HG03571 (cell line): Measurements from ENCODE around the gene PEPD.

Experiments
- ATAC-seq: cut with Tn5 transposase; IDR thresholded peaks from one replicate; pipeline ENCODE4 v1.9.1; 2021; ENCODE audit not compliant: unreplicated experiment

The PEPD gene

GRCh38 chr19:33399081-33399744, 122.4 kb downstream of the PEPD start:
- ATAC-seq = no peak

DNA sequence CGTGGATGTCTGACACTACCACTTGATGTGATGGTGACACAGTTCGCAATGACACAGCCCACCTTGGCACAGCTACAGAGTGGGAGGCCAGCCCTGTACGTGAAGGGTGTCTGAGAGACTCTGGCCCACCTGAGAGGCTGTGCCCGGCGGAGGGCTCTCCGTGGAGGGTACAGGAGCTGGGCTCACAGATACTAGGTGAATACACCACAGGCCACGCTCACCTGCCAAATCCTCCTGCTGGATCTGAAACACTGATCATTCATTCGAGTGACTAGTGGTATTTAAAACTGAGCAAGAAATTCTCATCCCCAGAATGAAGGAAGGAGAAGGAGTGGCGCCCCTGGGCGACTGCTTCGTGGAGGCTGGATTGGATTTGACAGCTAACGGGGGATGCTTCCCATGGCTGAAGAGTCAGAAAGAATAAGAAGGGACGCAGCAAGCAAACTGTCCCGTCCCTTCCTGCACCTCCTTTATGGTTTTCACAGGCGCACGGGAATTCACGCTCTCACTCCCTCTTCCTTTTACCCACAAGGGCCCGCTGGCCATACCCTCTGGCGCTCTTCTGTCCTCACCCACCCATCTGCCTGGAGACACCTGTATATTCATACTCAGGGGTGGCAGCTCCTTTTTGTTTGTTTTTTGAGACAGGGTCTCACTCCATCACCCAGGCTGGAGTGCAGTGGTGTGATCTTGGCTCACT, 123.1 kb downstream of the PEPD start:
- no peak for ATAC-seq

GRCh38 chr19:33397536-33398360, 123.8 kb downstream of the PEPD start:
- ATAC-seq = no peak

DNA sequence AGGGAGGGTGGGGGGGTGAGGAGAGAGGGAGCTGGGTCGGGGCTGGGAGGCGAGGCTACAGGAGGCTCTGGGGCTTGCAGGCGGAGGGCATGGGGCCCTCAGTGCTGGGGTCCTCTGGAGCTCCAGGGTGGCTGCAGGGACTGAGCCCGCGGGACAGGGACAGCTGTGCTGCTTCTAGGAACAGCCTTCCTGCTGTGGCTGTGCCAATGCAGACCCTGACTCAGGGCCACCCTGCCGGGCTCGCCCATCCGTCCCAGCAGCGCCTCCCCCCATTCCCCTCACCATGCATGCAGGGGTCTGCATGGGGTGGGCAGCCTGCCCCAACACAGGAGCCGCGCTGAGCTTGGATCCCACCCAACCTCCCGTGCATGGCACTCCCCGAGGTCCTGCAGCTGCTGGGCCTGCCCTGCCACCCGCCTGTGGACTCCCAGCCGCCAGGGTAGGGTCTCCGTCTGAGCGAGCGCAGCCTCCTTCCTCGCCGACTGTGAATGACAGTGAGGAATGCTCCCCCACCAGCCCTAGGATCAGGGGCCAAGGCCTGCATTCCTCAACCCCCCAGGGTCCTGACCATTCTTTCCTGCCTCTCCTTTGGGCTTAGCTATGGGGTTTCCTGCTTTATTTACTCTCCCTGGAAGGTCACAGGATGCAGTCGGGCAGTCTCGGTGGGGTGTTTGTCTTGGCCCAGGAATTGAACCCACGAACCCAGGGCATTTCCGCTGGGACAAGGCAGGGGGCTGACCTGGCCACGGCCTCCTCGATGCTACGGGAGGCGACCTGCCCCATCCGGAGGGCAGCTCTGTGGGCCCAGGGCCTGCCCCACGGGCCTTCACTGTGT, 124.7 kb downstream of the PEPD start:
- no peak for ATAC-seq

DNA sequence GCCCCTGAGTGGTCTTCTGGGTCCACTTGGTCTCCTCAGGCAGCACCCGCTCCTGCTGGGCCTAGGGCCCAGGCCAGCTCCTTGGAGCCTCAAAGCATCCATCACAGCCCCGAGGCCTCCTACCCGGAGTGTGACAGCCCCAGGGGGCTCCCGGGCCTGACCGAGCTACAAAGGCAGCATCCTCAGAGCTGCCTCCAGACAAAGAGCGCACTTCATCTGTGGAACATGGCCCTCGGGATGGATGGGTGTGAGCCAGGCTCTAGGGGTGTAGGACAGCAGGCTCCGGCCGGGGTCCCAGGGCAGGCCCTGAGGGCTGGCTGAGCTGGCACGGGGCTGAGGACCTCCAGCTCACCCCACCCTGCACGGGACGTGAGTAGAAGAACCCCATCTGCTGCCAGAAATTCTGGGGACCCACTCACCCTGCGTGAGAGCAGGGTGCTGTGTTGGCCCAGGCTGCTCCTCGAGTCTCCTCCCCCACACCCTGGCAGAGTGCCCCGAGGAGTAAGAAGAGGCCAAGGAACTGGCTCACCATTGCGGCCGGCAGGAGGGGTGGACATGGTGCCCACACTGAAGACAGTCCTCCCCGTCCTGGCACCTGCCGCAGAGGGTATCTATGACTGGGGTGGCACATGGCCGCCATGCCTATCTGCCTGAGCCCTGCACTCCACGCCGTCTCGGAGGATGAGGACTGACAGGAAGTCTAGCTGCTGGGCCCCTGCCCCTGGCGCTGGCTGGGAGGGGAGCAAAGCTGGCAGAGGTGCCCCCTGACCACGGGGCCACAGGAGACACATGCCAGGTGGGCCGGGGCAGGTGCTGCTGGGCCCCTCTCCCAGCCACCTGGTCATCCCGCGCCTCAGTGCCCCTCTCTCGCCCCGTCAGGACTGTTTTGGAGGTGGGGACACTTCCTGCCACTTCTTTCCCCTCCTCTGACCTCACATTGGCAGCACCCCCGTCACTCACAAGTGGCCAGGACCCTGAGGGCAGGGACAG, 125.7 kb downstream of the PEPD start:
- ATAC-seq = no peak

GRCh38 chr19:33394723-33395560, 126.6 kb downstream of the PEPD start:
- no peak for ATAC-seq

GRCh38 chr19:33394006-33394722, 127.4 kb downstream of the PEPD start:
- ATAC-seq = no peak

DNA sequence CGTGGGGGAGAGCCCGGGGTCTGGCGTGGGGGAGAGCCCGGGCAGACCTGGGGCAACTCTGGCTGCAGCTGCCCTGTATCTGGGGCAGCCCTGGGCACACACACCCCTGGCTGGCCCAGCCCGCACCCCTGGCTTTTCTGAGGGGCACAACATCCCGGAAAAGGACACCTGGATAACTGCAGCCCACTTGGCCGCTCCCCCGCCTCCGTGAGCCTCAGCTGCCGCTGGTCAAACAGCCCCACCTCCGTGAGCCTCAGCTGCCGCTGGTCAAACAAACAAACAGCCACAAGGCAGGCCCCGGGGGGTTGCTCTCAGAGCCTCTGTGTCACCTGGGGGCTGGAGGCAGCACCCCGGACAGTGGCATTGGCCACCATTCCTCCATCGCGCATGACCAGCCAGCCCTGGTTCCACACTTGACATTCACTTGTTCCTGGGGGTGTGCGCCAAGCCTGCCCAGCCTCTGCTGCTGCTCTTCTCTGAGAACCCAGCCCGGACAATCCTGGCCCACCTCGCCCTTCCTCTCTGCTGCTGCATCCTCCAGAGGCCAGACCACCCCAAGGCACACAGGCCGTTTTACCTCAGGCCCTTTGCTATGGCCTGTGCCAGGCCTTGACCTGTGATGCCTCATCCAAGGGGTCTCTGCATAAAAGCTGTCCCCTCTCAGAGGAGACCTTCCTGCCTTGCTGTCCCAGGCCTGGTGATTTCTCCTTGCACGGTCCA, 128.1 kb downstream of the PEPD start:
- no peak for ATAC-seq

DNA sequence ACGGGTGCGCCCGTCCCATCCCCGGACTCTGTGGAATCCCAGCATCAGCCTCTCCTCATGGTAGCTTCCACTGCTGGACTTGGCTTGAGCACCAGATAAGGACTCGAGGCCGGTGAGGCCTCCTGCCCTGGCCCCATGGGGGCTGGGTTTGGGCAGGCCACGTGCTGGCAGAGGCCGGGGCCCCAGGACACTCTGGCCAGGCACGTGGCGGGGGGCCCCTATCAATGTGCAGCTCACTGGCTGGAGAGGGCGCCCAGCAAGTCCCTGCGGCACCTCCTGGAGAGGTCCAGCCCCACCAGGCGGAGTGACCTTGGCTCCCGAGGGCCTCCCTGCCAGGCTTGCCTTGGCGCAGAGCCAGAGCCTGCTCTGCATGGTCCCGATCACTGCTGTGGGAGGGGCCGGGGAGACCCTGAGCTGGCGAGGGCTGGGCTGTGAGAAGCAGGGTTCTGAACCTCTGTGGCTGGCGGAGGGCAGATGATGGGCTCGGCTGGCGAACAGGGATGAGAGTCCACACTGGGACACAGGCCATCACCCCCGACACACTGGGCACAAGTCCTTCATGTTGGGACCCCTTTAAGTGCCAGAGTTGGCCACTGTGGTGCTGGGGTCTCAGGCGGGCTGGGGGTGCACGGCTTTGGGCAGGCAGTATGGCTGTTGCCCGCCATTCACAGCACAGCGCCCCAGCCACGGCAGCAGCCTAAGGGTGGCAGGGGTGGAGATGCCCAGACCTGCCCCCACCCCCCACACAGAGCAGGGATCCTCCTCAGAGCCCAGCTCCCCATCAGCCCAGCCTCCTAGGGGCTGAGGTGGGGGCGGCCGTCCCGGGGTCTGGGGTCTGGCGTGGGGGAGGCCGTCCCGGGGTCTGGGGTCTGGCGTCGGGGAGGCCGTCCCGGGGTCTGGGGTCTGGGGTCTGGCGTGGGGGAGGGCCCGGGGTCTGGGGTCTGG, 129.0 kb downstream of the PEPD start:
- no peak for ATAC-seq

- ATAC-seq = no peak
Measured at GRCh38 chr19:33391631-33392249, 129.9 kb downstream of the PEPD start.

DNA sequence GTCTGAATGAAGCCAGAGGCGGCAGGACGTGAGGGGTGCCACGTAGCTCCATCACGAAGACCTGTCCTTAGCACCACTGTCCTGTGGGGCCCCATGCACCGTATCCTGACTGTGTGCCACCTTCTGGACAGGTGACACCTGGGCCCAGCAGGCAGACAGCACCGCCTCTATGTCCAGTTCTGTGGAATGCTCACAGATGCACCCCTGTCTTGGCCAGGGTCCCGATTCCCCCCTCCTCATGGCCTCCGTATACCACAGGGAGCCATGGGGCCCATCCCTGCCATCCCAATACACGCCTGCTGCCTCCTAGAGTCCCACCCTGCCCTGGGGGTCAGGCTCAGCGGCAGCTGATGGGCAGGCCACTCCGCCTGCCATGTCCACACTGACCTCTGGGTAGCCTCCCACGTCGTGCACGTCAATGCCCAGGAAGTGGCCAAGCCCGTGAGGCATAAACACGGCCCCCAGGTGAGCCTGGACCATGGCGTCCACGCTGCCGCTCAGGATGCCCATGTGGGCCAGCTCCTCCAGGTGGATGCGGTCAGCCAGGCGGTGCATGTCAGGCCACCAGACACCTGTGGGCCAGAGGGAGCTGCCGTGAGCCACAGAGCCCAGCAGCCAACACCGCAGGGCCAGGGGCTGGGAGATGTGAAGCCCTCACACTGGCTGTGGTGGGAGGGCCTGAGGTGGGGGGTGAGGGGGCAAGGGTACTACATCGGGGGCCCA, 130.5 kb downstream of the PEPD start:
- no peak for ATAC-seq

DNA sequence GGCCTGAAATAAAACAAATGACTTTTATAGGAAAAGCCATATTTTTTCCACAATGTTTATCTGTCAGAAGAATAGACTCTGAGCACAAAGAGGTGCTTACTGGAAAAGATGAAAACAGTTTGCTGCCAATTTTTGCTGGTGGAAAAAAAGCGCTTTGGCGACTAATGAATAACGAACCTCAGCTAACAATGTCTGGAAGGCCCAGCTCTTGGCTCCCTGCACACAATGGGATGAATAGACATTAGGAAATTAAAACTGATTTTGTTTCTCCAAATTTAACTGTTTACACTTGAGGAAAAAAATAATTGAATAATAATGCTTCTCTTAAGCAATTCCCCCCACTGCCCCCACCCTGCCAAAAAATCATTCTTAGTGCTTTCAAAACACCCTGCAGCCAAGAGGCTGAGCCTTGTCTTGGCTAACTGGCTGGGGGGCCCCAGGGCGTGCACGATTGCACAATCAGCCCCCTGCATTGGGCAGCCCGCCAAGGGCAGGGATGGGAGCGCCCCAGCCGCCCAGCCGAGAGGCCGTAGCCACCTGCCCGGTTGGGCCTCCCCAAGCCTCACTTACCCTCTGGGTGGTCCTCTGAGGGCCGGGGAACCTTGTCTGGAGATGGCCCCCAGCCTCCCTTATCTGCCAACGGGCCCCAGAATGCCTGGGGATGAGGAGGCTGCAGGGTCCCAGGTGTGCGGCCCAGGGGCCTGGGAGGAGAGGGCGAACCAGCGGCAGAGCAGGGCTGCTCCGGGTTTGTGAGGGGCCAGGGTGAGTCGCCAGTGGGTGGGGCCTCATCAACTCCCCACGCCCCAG, 131.3 kb downstream of the PEPD start:
- no peak for ATAC-seq

DNA sequence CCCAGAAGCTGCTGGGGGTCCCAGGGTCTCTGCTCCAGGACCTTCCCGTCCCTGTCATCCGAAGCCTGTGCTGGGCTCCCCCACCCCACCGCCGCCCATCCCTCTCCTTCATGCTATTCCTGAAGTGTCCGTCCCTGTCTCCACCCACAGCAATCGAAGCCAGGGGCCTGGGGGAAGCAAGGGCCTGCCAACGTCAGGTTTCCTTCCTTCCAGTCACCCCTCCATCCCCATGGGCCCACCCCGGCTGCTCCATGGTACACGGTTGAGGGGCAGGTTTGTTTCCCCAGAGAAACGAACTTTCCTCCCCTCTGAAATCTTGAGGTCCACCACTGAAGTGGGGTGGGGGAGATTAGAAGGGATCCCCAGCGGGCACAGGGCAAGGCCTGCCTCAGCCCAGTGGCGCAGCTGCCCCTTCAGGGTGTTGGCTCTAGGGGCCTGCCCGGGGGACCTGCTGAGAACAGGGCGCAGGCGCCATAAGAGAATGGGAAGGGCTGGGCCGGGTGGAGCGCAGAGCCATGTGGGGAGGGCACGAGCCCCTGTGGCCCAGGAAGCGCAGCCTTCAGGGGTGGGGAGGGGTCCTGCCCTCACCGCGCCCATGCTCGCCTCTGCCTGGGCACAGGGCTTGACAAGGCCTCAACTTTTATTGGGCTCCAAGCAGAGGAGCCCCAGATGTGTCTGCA, 132.0 kb downstream of the PEPD start:
- ATAC-seq = no peak
